ENCODE results near the gene USP19. TPM values are rescaled to one million over a fixed set of nuclear protein-coding genes. Genes with fewer than 3 reads are reported as not detected.

Gene USP19
- total RNA-seq, 2 experiments from 2014 or later = 61.2 to 61.5 TPM

DNA sequence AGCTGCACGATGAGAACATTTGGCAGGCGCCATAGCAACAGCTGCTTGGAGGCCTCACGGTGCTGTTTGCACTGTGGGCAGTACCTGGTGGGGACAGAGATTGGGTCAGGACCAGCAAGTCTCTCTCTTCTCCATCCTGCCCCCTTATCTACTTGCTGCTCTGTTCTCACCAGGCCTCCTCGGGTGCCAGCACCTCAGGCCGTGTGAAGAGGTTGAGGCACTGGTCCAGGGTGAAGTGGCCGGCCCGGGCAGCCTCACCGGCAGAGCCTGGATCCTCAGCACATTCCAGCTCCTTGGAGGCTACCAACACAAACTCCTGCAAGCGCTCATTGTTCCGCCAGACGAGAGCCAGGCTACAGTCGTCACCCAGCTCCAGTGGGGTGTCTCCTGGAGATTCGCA is 9.8 kb downstream of the USP19 start:
- no peak overlapping the region for H3K27ac Mint-ChIP-seq
- no peak overlapping the region for H3K4me3 Mint-ChIP-seq
- CTCF ChIA-PET = interaction anchor here (1.5 kb wide), 1 partner anchor 10 kb away, joined by 5 read pairs; the partner anchor contains the start of gene USP19
- DNase-seq = no peak
- POLR2A ChIA-PET = interaction anchor here (1.2 kb wide), 1 partner anchor 17 kb away, joined by 5 read pairs; the partner anchor contains the start of gene QRICH1
- no peaks in the 10 kb centered on the region for H3K9me3 Mint-ChIP-seq
- H3K27me3 Mint-ChIP-seq = no peaks in the 10 kb centered on the region
- peaks cover 53% of the 10 kb centered on the region for H3K36me3 Mint-ChIP-seq (ENCODE audit: low read depth)
- H3K4me1 Mint-ChIP-seq = peaks cover 2% of the 10 kb centered on the region

DNA sequence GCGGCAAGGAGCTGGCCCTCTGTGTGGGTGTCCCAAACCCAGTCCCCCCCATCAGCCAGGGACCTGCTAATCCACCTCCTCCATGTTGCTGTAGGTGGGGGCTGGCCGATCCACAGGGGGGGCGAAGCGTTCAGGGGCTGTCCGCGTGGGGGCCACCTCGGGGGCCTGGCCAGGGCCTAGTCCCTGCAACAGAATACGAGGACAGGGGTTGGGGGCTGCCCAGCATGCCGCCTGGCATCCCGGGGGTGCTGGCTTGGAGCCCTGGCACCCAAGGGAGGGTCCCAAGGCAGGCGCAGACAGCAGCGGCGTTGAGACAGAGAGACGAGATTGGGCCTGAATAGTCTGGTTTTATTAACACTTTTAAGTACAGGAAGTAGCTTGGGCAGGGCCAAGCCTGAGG is 12.3 kb downstream of the USP19 start:
- peaks cover 21% of the 10 kb centered on the region for H3K4me1 Mint-ChIP-seq
- no peaks in the 10 kb centered on the region for H3K27me3 Mint-ChIP-seq
- H3K27ac Mint-ChIP-seq = no peak overlapping the region
- ChIA-PET POLR2A (interaction anchor here (0.9 to 9.9 kb wide), 2 partner anchors 15 to 56 kb away, joined by 3 to 133 read pairs; partner anchors contain the start of gene QRICH1), CTCF (interaction anchor here (1.1 to 1.9 kb wide), 2 partner anchors 14 to 120 kb away, joined by 3 to 7 read pairs; partner anchors contain the start of gene QRICH1)
- H3K4me3 Mint-ChIP-seq = no peak overlapping the region
- no peaks in the 10 kb centered on the region for H3K9me3 Mint-ChIP-seq
- DNase-seq = no peak
- H3K36me3 Mint-ChIP-seq (ENCODE audit: low read depth) = peaks cover 38% of the 10 kb centered on the region

DNA sequence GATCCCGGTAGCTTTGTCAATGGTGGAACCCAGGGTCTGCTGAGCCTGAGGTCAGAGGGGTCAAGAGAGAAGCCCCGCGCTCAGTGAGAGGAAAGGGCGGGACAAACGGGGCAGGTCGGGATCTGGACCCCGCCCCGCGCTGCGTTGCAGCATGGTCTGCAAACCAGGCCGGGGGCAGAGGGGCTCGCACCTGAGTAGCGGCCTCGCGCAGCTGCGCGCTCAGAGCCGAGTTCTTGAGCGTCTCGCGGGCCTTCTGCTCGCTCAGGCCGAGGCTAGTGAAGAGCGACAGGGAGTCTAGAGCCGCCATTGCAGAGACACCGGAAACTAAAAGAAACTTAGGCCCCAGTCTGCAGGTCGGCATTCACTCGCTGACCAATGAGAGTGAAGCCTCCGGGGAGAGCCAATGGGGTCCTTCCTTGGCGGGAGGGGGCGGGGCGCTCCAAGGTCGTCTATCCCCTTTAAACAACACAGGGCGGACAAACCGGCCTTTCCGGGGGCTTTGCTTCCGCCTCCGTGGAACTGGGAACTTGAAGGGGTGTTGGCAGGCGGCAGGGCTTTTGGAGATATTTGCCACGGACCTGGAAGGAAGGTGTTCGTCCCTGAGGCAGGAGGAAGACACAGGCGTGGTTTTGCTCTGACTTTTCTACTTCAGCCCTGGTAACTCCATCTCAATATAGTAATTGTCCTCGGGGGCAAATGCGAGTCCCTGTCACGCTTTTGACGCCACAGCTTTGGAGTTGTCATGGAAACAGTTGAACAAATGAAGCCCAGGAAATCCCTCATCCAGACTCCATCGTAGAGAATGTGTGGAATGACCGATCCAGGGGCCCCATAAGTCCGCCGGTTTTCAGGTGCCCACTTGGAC is 16.0 kb downstream of the USP19 start, which contains the start of gene QARS1:
QARS1 (minus strand) TSS at position 331 of the 865 bp plus-strand sequence; CDS start at position 307, 24 bp downstream.
- ChIA-PET CTCF (interaction anchor here (0.5 to 4.0 kb wide), 4 partner anchors 10 to 875 kb away, joined by 3 to 33 read pairs (median 4); partner anchors contain the start of genes QRICH1 and USP4), POLR2A (interaction anchor here (0.6 to 9.9 kb wide), 8 partner anchors 11 to 235 kb away, joined by 3 to 133 read pairs (median 4); partner anchors contain the start of genes IMPDH2, NDUFAF3, QRICH1 and USP19)
- no peaks in the 10 kb centered on the region for H3K9me3 Mint-ChIP-seq
- peaks cover 40% of the 10 kb centered on the region for H3K36me3 Mint-ChIP-seq (ENCODE audit: low read depth)
- H3K4me1 Mint-ChIP-seq = peaks cover 29% of the 10 kb centered on the region
- H3K27ac Mint-ChIP-seq = peak within 1 kb of the TSS; percentile 90
- peak; percentile 92 for DNase-seq
- H3K4me3 Mint-ChIP-seq = peak within 1 kb of the TSS; percentile 95
- no peaks in the 10 kb centered on the region for H3K27me3 Mint-ChIP-seq

DNA sequence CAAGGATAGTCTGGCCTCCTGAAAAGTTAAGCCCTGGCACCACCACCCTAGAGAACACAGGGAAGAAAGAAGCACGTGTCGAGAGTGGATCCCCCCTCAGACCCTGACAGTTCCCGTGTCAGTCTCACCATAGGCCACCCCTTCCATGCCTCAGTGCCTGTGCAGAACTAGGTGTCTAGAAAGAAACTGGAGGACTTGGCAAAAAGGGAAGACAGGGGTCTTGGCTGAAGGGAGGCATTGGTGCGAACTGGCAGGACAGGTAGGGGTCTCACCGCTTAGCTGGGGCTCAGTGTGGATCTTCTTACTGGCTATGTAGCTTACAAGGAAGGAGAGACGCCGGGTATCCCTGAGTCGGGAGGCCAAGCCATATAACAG is 16.6 kb downstream of the USP19 start:
- peaks cover 42% of the 10 kb centered on the region for H3K36me3 Mint-ChIP-seq (ENCODE audit: low read depth)
- ChIA-PET POLR2A (interaction anchor here (0.6 to 9.9 kb wide), 7 partner anchors 10 to 236 kb away, joined by 3 to 133 read pairs (median 5); partner anchors contain the start of genes IMPDH2, NDUFAF3, QRICH1 and USP19), CTCF (interaction anchor here (0.5 to 4.0 kb wide), 4 partner anchors 10 to 874 kb away, joined by 3 to 33 read pairs (median 4); partner anchors contain the start of genes QRICH1 and USP4)
- no peaks in the 10 kb centered on the region for H3K9me3 Mint-ChIP-seq
- H3K27ac Mint-ChIP-seq = peak overlapping the region; percentile 90
- H3K27me3 Mint-ChIP-seq = no peaks in the 10 kb centered on the region
- H3K4me3 Mint-ChIP-seq = peak overlapping the region; percentile 95
- peaks cover 29% of the 10 kb centered on the region for H3K4me1 Mint-ChIP-seq
- no peak for DNase-seq

DNA sequence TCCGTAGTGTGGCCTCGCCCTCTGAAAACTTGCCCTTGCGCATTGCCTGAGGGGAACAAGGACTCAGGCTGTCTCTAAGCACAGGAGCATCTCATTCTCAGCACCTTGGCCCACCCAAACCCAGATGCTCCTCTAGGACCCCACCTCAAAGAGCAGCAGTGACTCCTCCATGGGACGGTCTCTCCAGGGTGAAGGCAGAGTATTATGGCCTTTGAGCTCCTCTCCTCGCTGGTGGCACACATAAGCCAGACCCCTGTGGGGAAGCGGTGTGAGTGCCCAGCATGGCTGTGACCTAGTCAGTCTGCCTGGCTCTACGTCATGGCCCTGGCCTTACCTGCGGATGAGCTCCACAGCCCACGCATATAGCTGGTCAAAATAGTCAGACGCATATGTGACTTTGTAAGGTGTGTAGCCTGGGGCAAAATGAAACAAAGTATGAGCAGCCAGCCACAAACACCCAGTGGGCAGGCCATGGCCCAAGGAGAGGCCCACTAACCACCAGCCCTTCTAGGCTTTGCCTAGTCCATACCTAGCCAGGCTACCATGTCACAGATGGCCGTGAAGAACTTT is 20.5 kb downstream of the USP19 start:
- Mint-ChIP-seq H3K4me1 (peaks cover 22% of the 10 kb centered on the region), H3K27me3 (no peaks in the 10 kb centered on the region), H3K36me3 (ENCODE audit: low read depth) (peaks cover 51% of the 10 kb centered on the region), H3K27ac (no peak overlapping the region), H3K9me3 (no peaks in the 10 kb centered on the region), H3K4me3 (no peak overlapping the region)
- ChIA-PET POLR2A (interaction anchor here (0.8 kb wide), 1 partner anchor 9 kb away, joined by 3 read pairs; no protein-coding TSS in a partner anchor), CTCF (interaction anchor here (0.6 kb wide), 1 partner anchor 238 kb away, joined by 3 read pairs; no protein-coding TSS in a partner anchor)
- no peak for DNase-seq

DNA sequence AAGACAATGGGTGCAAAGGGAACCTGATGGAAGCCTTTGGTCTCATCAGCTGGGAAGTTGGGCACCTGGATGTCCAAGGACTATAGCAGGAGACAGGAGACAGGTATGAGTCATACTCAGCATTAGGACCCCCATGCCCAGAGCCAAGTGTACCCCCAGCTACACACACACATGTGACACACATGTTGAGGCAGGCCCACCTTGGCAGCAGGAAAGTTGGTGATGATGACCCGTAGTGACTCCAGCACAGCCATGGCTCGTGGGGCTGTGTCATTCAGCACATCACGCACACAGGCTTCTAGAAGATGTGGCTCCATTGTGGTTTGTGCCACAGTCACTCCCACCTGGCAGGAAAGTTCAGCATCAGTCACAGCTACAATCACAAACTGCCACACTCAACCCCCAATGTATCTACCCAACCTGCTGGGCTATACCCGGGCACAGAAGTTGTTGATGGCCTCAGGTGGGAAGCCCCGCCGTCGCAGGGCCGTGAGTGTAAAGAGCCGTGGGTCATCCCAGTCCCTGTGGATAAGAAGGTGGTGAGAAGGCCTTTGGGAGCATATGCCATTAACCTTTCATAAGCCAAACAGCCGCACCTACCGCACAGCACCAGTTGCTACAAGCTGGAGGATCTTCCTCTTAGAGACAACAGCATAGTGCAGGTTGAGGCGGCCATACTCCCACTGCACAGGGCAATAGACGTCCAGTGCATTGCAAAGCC is 21.6 kb downstream of the USP19 start:
- Mint-ChIP-seq H3K9me3 (no peaks in the 10 kb centered on the region), H3K36me3 (ENCODE audit: low read depth) (peaks cover 51% of the 10 kb centered on the region), H3K4me3 (no peak overlapping the region), H3K4me1 (peaks cover 21% of the 10 kb centered on the region), H3K27me3 (no peaks in the 10 kb centered on the region), H3K27ac (no peak overlapping the region)
- ChIA-PET POLR2A (no interaction called here), CTCF (no interaction called here)
- no peak for DNase-seq

DNA sequence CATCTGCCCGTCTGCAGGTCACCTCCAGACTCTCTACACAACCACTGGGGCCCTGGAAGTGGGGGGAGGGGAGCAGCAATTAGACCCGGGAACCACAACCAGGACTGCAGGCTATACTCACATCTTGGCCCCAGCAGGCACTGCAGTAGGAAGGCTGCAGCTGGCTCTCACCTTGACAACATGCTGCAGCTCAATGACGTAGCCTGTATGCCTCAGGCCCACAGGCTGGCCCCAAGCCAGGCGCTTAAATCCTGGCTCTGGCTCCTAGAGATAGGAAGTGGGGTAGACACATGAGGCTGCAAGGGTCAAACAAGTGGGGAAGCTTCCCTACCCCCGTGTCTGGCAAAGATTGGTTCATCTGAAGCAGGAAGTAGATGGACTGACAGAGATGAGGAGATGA is 22.2 kb downstream of the USP19 start:
- DNase-seq = no peak
- H3K27me3 Mint-ChIP-seq = no peaks in the 10 kb centered on the region
- ChIA-PET POLR2A (no interaction called here), CTCF (no interaction called here)
- peaks cover 15% of the 10 kb centered on the region for H3K4me1 Mint-ChIP-seq
- H3K9me3 Mint-ChIP-seq = no peaks in the 10 kb centered on the region
- no peak overlapping the region for H3K27ac Mint-ChIP-seq
- no peak overlapping the region for H3K4me3 Mint-ChIP-seq
- peaks cover 49% of the 10 kb centered on the region for H3K36me3 Mint-ChIP-seq (ENCODE audit: low read depth)

DNA sequence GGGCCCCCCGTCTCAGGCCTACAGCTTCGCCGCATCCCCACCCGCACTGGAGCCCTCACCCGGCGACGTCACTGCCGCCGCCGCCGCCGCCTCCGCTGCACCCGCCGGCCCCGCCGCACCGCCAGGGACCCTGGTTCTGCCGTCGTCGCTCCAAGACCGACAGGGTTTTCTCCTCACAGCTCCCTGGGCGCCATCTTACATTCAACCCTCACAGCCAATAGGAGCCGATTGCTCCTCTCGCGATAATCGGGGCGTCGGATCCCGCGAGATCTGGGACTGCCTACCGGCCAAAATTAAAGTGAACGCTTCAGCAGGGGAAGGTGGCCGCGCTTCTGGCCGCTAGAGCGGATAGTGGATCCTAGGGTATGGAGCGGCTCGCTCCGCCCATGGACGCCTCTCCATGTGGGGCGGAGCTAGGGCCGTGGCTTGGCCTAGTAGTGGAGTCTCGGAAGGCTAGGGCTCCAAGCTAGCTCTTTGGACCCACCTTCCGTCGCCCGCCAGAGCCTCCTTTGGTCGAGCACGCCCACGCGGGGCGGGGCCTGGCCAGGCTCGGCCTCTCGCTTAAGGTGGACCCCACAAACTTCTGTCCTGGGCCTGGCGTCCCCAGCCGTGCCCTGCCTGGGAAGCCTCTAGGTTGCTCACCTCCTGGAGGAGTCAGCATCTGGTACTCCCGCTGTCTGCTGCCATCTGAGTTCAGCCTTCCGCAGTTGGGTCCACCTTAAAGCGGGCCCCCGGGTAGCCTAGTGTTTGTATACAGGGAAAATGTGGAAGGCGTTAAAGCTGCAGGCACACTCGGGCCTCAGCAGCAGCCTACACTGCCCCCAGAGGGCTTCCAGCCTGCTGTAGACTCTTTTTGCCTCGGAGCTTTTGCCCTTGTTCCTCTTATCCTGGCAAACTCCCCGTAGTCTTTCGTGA is 26.5 kb downstream of the USP19 start, which contains the start of gene QRICH1:
QRICH1 (minus strand) TSS at position 219 of the 915 bp plus-strand sequence. CDS start 17,054 bp downstream, outside the sequence.
- CTCF ChIA-PET = interaction anchor here (0.6 to 4.1 kb wide), 23 partner anchors 8 to 430 kb away, joined by 3 to 33 read pairs (median 5); partner anchors contain the start of genes DALRD3, IMPDH2, IP6K2 and KLHDC8B
- peak within 1 kb of the TSS; percentile 84 for H3K4me3 Mint-ChIP-seq
- peaks cover 34% of the 10 kb centered on the region for H3K4me1 Mint-ChIP-seq
- H3K27ac Mint-ChIP-seq = peak within 1 kb of the TSS; percentile 91
- POLR2A ChIA-PET = interaction anchor here (0.5 to 5.4 kb wide), 54 partner anchors 11 to 1713 kb away, joined by 3 to 133 read pairs (median 4); partner anchors contain the start of genes CELSR3, DAG1, DALRD3 and IMPDH2
- peak; percentile 97 for DNase-seq
- H3K9me3 Mint-ChIP-seq = no peaks in the 10 kb centered on the region
- no peaks in the 10 kb centered on the region for H3K27me3 Mint-ChIP-seq
- H3K36me3 Mint-ChIP-seq (ENCODE audit: low read depth) = peaks cover 37% of the 10 kb centered on the region

DNA sequence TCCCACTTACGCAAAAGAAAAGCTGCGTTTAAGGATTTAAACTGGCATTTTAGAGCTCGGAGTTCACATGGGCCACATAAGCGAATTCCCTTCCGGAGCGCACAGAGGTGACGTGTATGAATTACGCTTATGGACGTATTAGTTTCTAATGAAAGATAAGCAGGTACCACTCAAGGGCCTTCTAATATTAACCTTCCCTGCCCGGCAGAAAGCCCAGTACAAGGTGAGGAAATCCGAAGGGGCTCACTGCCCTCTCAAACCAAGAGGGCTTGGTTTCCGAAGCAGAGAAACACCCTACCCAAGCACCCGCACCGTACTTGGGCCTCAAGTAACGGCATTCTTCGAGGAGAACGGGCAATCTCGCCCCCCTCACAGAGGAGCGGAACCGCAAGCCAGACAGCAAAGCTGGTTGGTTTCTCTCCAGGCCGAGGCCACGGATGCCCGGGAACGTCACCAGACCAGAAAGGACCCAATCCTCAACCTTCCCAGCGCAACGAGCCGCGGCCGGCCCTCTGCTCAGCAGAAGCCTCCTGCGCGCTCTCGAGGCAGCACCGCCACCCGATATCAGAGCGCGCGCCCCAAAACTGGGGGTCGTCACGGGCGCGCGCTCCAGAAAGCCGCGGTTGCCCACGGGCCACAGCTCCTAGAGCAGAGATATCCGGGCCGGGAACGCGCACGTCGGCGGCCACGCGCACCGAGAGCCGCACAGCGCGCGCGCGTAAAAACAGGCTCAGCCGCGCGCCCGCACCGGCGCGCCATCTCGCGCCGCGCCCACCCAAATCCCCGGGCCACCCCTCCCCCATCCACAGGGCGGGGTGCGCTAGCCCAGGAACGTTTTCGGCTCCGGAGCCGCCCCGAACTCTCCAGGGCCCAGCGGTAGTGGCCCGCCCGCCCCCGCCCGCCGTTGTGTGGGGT is 27.4 kb downstream of the USP19 start:
- Mint-ChIP-seq H3K4me1 (peaks cover 35% of the 10 kb centered on the region), H3K27ac (peak overlapping the region; percentile 91)
- POLR2A ChIA-PET = interaction anchor here (0.5 to 5.4 kb wide), 54 partner anchors 10 to 1713 kb away, joined by 3 to 133 read pairs (median 4); partner anchors contain the start of genes ARIH2, CELSR3, DAG1 and DALRD3

DNA sequence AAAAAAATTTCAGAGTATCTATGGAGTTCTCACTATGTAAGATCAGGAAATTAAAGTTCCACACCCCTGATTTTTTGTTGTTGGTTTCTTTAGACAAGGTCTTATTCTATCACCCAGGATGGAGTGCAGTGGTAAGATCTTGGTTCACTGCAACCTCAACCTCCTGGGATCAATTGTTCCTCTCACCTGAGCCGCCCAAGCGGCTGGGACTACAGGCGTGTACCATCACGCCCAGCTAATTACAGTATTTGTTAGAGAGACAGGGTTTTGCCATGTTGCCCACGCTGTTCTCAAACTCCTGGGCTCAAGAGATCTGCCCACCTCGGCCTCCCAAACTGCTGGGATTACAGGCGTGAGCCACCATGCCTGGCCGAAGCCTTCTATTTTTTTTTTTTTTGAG is 39.2 kb downstream of the USP19 start:
- no peak overlapping the region for H3K27ac Mint-ChIP-seq
- H3K36me3 Mint-ChIP-seq (ENCODE audit: low read depth) = peaks cover 16% of the 10 kb centered on the region

More for the DNA sequence above, 27.4 kb downstream of the USP19 start:
- peaks cover 29% of the 10 kb centered on the region for H3K36me3 Mint-ChIP-seq (ENCODE audit: low read depth)
- H3K9me3 Mint-ChIP-seq = no peaks in the 10 kb centered on the region
- H3K27me3 Mint-ChIP-seq = no peaks in the 10 kb centered on the region
- H3K4me3 Mint-ChIP-seq = peak overlapping the region; percentile 84
- peak; percentile 86 for DNase-seq
- CTCF ChIA-PET = interaction anchor here (0.6 to 4.1 kb wide), 26 partner anchors 7 to 429 kb away, joined by 3 to 33 read pairs (median 4); partner anchors contain the start of genes DALRD3, IMPDH2, IP6K2 and KLHDC8B

More for the DNA sequence above, 39.2 kb downstream of the USP19 start:
- Mint-ChIP-seq H3K27me3 (no peaks in the 10 kb centered on the region), H3K4me1 (no peaks in the 10 kb centered on the region), H3K4me3 (no peak overlapping the region), H3K9me3 (no peaks in the 10 kb centered on the region)
- ChIA-PET POLR2A (interaction anchor here (1.3 to 6.4 kb wide), 2 partner anchors 12 to 23 kb away, joined by 3 to 51 read pairs; partner anchors contain the start of genes QARS1 and QRICH1), CTCF (no interaction called here)
- no peak for DNase-seq

All from activated CD4-positive, alpha-beta memory T cell treated with anti-CD3 and anti-CD28 coated beads, Interleukin-2, amount 10 ng/mL, durations not matched to agents 7 days and 5 days (primary cell).